Measurements from ENCODE around the gene ABCA4. TPM values are rescaled to one million over a fixed set of nuclear protein-coding genes. Genes with fewer than 3 reads are reported as not detected.
"Not testable (repeated sequence)": the region's sequence is repeated elsewhere in the genome, so short reads cannot be mapped to it uniquely, and the experiment has no call there.

Gene ABCA4
- total RNA-seq, 1 donor from 2014 or later, result 1.4 TPM

GRCh38 chr1:94000510-94001282 lies 120.3 kb downstream of the ABCA4 start:
- TF ChIP-seq CTCF (IDR thresholded peaks at IDR 0.05), result no peak
- DNase-seq (no peak), ATAC-seq (no peak)
- H3K9me3 ChIP-seq, result no peaks in the 10 kb centered on the region
- H3K4me3 ChIP-seq, result no peak overlapping the region
- H3K4me1 ChIP-seq, result no peaks in the 10 kb centered on the region
- H3K27ac ChIP-seq, result no peak overlapping the region
- H3K36me3 ChIP-seq, result no peaks in the 10 kb centered on the region
- intact Hi-C loops (cut with DNase I), result no loop called here
- no peaks in the 10 kb centered on the region for H3K27me3 ChIP-seq

DNA sequence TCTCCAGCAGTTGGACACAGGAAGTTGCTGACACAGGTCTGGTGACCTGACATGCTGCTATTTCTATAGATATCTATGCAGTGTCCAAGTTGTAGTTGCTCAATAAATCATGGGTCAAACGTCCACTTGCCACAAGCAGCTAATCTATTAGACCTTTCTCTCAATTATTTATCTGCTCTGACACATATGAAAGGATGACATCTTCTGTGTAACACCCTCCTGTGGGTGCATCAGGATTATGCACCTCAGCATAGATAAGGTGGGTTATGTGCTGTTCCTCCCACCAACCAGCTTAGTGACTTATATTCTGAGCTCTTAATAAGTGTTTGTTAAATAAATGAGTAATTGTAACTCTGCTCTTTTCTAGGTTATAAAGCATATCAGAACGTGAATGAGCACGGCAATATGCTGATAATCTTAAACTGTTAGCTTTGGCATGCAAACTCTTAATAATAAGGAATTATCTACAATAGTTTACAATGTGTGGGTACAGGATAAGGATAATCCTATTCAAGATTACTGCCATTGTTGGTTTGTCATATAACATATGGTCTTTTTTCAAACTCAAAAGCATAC lies 121.0 kb downstream of the ABCA4 start:
- TF ChIP-seq CTCF (IDR thresholded peaks at IDR 0.05), result no peak
- Histone ChIP-seq H3K27me3 (no peaks in the 10 kb centered on the region), H3K36me3 (no peaks in the 10 kb centered on the region), H3K27ac (no peak overlapping the region), H3K4me3 (no peak overlapping the region), H3K4me1 (no peaks in the 10 kb centered on the region), H3K9me3 (no peaks in the 10 kb centered on the region)
- ATAC-seq, result no peak
- intact Hi-C loops (cut with DNase I), result no loop called here
- DNase-seq, result no peak

DNA sequence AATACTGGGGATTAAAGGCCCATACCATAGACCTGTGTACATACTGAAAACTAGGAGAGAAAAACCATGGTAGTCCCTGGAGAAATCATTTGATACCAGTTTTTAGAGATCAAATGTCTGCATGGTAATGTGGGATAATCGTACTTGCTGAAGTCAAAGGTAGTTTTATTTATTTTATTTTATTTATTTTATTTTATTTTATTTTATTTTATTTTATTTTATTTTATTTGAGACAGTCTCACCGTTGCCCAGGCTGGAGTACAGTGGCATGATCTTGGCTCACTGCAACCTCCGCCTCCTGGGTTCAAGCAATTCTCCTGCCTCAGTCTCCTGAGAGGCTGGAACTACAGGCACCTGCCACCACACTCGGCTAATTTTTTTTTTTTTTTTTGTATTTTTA lies 122.4 kb downstream of the ABCA4 start:
- ATAC-seq; DNase-seq; H3K27ac ChIP-seq; H3K4me1 ChIP-seq; intact Hi-C loops (cut with DNase I); H3K4me3 ChIP-seq; H3K27me3 ChIP-seq; H3K36me3 ChIP-seq; H3K9me3 ChIP-seq: not testable (repeated sequence)

- Histone ChIP-seq H3K9me3 (no peaks in the 10 kb centered on the region), H3K36me3 (no peaks in the 10 kb centered on the region), H3K27ac (no peak overlapping the region), H3K4me3 (no peak overlapping the region), H3K4me1 (no peaks in the 10 kb centered on the region), H3K27me3 (no peaks in the 10 kb centered on the region)
- no peak for DNase-seq
- TF ChIP-seq CTCF (IDR thresholded peaks at IDR 0.05), result no peak
- intact Hi-C loops (cut with DNase I), result no loop called here
- ATAC-seq, result no peak
Measured at GRCh38 chr1:93997756-93998155, 123.2 kb downstream of the ABCA4 start.

DNA sequence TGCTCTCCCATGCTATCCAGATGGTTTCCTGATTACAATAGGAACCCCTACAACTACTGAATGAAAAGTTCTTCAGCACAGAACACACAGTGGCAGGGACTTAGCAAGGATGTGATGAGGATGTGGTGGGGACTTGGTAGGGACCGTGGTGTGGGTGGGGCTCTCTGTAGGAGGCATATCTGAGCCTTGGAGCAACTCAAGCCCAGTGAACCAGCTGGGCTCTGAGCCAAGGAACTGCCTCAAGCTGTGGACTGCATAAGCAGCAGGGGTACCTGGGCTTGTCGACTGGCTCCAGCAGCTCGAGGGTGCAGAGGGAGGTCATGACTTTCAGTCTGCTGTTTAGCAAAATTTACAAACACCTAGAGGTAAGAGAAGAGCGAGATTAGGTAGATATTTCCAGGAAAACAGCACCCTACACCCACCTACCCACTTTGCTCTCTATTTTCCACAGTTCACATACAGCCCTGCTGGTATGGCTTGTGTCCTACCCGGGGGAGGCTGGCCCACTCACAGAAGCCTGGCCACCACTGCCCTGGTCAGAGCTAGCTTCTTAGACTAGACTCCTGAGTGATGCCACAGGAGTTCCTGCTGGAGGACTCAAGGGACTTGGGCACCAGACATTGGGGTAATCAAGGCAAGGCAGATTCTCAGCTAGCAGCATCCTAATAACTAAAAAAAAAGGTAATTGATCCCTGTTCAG lies 125.0 kb downstream of the ABCA4 start:
- H3K27ac ChIP-seq, result no peak overlapping the region
- DNase-seq, result no peak
- H3K27me3 ChIP-seq, result no peaks in the 10 kb centered on the region
- H3K4me3 ChIP-seq, result no peak overlapping the region
- peak; percentile 26 for ATAC-seq
- no peak for TF ChIP-seq CTCF (IDR thresholded peaks at IDR 0.05)
- H3K36me3 ChIP-seq, result no peaks in the 10 kb centered on the region
- no peaks in the 10 kb centered on the region for H3K4me1 ChIP-seq
- H3K9me3 ChIP-seq, result no peaks in the 10 kb centered on the region
- intact Hi-C loops (cut with DNase I), result no loop called here

- H3K27ac ChIP-seq, result no peak overlapping the region
- no peaks in the 10 kb centered on the region for H3K9me3 ChIP-seq
- intact Hi-C loops (cut with DNase I), result no loop called here
- ATAC-seq (no peak), DNase-seq (no peak)
- no peak for TF ChIP-seq CTCF (IDR thresholded peaks at IDR 0.05)
- no peak overlapping the region for H3K4me3 ChIP-seq
- peaks cover 9% of the 10 kb centered on the region for H3K4me1 ChIP-seq
- no peaks in the 10 kb centered on the region for H3K27me3 ChIP-seq
- no peaks in the 10 kb centered on the region for H3K36me3 ChIP-seq
Measured at GRCh38 chr1:93993731-93994130, 127.2 kb downstream of the ABCA4 start.
